DMS53 (cell line): ENCODE results near the gene TMEM63A.
"Not testable (repeated sequence)": the region's sequence is repeated elsewhere in the genome, so short reads cannot be mapped to it uniquely, and the experiment has no call there.

Experiments
- DNase-seq: peaks from one replicate; lab custom pipeline; 2025; lab: John Stamatoyannopoulos, UW

The TMEM63A gene

DNA sequence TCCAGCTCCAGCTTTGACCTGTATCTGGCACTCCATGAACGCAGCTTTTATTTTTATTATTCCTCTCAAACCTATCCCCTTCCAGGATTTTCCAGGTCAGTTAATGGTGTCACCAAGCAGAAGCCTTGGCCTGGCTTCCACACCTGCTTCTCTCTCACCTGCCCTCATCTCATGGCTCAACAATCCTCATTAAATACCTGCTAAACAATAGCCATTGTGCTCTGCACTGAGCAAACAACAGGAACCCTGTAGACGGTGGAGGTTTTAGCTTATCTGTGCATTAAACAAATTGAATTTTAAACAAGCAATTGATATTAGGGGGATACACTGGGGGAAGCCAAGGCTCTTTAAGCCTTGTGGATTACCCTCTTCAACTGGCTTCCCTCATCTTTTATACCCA lies 26.6 kb upstream of the TMEM63A start:
- DNase-seq = peak; percentile 94

- DNase-seq = peak; percentile 67
Observed at GRCh38 chr1:225908013-225908640, 25.9 kb upstream of the TMEM63A start.

- no peak for DNase-seq
Observed at GRCh38 chr1:225907341-225907740, 25.2 kb upstream of the TMEM63A start.

DNA sequence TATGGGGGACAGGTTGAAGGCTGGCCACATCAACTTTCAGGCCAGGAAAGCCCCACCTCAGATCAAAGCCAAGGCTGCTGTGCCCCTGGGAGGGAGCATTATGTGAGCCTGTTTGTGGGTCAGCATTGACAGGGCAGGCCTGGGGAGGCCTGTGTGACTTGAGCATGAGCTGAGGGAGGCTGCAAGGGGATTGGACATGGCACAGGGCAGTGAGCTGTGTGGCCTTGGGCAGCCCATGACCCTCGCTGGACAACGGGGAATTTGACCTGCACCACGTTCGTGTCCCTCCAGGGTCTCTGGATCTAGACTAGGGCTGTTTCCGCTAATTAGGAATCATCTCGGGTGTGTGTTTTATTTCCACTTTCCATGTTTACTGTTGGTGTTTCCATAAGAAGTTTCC lies 24.3 kb upstream of the TMEM63A start:
- no peak for DNase-seq

DNA sequence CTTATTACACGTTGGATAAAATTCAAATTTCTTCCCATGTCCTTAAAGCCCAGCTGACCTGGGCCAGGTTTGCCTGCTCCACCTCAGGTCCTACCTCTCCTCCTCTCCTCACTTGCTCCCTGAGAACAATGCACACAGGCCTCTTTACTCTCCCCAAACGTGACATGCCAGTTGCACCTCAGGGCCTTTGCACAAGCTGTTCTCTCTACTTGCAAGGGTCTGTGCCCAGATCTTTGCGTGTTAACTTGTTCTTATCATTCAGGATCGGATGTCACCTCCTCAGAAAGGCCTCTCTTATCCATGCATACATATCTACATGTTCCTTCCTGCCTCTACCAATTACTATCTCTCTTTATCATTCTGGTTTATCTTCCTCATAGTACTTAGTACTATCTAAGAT lies 21.4 kb upstream of the TMEM63A start:
- DNase-seq = no peak

GRCh38 chr1:225899044-225899925 lies 17.1 kb upstream of the TMEM63A start:
- DNase-seq = peak; percentile 62

- DNase-seq = peak; percentile 98
Observed at GRCh38 chr1:225897595-225898514, 15.7 kb upstream of the TMEM63A start.

DNA sequence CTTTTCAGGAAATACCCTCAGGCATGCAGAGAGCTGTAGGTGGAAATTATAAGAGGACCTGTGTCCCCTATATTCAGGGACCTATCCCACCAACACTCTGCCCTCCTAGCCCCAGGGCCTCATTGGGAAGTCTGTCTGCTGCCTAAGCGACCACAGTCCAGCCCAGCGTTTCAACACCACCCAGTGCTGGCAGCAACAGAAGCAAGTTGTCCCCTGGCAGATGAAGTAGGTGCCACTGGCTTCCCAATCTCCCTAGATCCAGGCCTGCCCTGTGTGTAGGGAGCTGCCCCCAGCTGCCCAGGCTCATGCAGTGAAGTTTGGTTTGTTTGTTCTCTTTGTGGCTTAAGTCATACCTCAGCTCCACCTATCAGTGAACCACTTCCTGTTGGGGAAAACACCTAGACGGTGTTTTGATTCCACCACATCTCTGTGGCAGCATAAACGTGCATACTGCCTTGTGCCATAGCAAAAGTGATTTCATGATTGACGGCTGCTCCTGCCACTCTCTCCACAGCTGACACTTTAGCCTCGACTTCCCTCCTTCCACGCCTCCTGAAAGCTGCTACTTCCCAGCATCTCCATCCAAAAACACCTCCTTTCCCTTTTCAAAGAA lies 14.9 kb upstream of the TMEM63A start:
- DNase-seq = peak; percentile 97

DNA sequence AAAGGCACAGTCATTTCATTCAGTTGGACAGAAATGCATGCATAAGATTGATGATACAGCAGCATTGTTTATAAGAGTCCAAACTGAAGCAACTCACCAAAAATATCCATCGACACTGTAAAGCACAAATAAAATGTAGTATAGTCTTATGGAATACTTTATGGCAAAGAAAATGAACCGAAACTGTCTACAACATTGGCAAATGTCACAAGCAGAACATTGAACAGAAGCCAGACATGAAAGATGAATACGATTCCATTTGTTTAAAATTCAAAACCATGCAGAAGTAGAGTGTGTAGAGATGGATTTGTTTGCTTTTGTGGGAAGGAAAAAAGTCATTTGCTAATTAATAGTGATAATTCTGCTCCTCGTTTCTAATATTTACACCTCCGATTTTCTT lies 14.3 kb upstream of the TMEM63A start:
- DNase-seq = no peak

DNA sequence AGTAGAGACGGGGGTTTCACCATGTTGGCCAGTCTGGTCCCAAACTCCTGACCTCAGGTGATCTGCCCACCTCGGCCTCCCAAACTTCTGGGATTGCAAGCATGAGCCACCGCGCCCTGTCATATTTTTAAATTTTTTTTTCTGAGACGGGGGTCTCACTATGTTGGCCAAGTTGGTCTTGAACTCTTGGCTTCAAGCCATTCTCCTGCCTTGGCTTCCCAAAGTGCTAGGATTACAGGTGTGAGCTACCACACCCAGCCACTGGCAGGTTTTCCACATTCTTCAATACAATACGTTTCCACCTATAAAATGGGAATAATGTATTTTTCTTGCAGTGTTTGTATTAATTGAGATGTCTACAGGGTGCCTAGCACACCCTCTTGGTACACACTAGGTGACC lies 10.1 kb upstream of the TMEM63A start:
- DNase-seq = no peak

- DNase-seq = no peak
Observed at GRCh38 chr1:225891229-225891972, 9.2 kb upstream of the TMEM63A start.

DNA sequence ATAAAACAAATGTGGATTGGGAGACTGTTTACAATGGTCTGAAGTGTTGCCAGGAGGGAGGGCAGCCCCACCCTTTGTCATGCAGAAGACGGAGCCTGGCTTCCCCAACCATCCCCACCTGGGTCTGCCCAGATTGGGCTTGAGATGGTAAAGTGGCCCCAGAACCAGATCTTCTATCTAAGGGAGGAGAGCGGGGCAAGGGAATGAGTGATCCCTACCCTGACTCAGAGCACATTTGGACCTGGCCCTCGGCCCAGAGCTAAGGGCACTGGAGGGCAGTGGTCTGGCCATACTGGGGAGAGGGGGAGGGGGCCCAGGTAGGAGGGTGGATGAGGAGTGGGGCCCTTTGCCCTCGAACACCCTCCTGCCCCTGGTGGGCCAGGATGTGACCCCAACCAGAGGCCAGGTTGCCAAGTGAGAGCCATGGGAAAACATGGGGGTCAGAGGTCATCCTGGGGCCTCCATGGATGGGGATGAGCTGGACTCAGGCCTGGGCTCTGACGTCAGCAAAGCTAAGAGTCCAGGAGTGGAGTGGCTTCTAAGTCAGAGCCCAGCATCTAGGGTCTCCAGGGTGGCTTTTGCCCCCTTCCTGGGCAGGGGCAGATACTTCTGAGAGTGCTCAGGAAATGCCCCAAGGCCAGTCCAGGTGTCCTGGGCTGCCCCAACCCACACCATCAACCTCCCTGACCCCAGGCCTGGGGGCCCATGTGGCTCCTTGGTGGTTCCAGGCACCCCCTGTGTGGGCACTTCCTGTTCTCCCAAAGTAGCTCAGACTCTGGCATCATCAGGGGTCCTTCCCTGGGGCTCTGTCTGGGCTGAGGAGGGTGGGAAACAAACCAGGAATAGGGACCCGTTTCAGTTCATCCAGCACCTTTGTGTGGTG lies 8.4 kb upstream of the TMEM63A start:
- no peak for DNase-seq

- DNase-seq = no peak
Observed at GRCh38 chr1:225889743-225890142, 7.6 kb upstream of the TMEM63A start.

DNA sequence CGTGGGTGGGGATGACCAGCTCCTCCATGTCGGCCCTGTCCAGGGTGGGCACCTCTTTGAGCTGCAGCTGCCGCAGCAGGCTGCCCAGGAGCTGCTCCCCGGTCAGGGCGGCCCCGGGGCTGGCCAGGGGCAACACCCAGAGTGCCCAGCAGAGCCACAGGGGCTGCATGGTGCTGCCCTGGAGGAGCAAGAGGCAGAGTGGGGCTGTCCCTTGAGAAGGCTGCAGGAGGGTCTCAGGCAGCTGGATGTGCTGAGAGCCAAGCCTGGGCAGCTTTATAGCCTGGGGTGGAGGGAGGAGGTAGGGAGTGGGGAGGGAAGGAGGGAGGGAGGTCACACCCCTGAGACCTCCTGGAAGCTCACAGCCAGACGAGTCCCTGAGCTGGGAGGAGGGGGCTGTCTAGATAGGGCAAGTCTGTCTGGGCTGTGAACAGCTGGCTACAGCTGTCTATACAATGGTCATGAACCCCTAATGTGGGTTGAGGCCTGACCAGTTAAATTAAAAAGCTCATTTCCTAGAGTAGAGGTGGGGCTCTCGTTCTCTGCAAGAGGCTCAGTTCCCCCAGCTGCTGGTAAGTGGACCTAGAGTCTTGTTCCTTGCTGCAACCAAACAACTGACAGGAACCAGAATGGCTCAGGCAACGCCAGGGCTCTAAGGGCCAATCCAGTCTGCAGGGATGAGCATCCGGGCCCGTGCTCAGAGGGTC lies 6.9 kb upstream of the TMEM63A start, which contains the start of gene LEFTY1:
TSS of gene LEFTY1 (minus strand) at position 249 of the 704 bp plus-strand sequence. CDS start at position 169, 80 bp downstream.
- no peak for DNase-seq

DNA sequence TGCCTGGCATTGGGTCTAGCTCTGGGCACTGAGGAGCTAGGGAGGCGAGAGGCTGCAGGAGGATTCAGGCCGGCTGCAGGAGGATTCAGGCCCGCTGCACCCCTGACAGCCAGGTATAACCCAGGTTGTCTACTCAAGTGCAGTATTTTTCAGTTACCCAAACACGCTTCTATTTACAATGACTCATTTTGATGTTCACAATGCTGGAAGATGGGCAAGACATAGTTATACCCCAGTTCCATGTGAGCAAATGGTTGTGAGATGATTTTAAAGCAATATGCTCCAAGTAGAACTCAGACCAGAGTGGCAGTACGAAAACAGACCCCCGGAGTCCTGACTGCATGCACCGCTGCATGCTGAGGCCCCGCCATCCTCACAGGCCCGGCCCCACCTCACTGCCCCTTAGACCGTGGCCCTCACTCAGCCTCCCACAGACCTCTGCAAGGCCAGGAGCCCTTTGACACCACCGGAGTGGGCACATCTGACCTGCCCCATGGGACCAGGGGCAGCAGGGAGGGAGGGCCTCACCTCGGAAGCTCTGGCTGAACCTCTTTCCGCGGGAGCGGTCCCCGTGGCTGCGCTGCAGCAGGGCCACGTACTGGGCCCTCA lies 6.2 kb upstream of the TMEM63A start:
- DNase-seq = peak; percentile 79

DNA sequence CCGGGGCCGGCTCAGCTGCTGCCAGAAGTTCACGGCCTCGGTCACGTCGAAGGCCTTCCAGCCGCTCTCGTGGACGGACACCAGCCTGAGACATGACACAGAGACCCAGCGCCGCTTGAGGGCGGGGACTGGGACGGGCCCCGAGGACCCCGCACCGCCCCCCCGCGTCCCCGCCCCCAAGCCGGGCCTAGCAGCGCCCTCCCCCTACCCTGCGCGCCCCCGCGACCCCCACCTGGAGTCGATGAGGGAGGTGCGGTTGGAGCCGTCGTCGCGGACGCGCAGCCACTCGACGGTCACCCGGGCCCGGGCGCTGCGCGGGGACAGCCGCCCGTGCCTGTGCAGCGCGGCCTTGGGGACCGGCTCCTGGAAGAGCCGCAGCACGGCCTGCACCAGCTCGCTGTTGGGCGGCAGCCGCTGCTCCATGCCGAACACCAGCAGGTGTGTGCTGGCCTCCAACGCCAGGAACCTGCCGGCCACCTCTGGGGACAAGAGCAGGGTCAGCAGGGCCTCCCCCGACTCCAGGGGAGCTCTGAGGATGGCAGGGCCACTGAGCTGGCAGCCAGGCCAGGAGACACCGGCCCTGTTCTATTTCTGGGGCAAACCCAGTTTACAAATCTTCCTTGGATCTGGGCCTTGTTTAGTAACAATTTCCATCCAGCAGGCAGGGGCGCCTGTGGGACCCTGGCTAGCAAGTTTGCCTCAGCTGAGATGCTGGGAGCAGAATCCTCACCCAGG lies 5.5 kb upstream of the TMEM63A start:
- DNase-seq = not testable (repeated sequence)

DNA sequence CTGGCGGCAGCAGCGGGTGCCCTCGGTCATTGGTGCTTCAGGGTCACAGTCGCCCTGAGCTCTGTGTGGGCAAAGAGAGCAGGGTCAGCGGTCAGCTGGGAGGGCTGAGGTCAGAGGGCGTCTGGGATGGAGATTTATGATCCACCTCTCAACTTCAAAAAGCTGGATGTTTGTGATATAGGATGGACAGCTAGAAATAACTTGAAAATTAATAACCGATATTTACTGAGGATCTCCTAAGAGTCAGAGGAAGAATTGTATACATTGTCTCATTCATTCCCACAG lies 4.8 kb upstream of the TMEM63A start:
- DNase-seq = no peak
